Fibroblast of upper back skin (primary cell): ENCODE measurements around the gene LGALS7.

Source experiments
- DNase-seq: peaks from one replicate; pipeline ENCODE4 v3.0.0-alpha.2; 2013

LGALS7 gene

GRCh38 chr19:38737921-38738737 lies 35.2 kb downstream of the LGALS7 start:
- no peak for DNase-seq

- no peak for DNase-seq
Measured at GRCh38 chr19:38737281-38737865, 35.9 kb downstream of the LGALS7 start.

- peak; percentile 40 for DNase-seq
Measured at GRCh38 chr19:38736413-38737280, 36.7 kb downstream of the LGALS7 start.

GRCh38 chr19:38736036-38736412 lies 37.3 kb downstream of the LGALS7 start:
- DNase-seq, result no peak

GRCh38 chr19:38735257-38735686 lies 38.0 kb downstream of the LGALS7 start:
- DNase-seq, result no peak

- DNase-seq, result peak; percentile 34
Measured at GRCh38 chr19:38734426-38735256, 38.7 kb downstream of the LGALS7 start.

- DNase-seq, result no peak
Measured at GRCh38 chr19:38734176-38734425, 39.2 kb downstream of the LGALS7 start.

- peak; percentile 12 for DNase-seq
Measured at GRCh38 chr19:38733493-38734175, 39.7 kb downstream of the LGALS7 start.

- DNase-seq, result no peak
Measured at GRCh38 chr19:38733241-38733492, 40.1 kb downstream of the LGALS7 start.

- DNase-seq, result no peak
Measured at GRCh38 chr19:38731654-38732301, 41.5 kb downstream of the LGALS7 start.

- no peak for DNase-seq
Measured at GRCh38 chr19:38730731-38731589, 42.4 kb downstream of the LGALS7 start.

GRCh38 chr19:38730470-38730730 lies 42.9 kb downstream of the LGALS7 start:
- DNase-seq, result no peak

GRCh38 chr19:38729653-38730469 lies 43.5 kb downstream of the LGALS7 start:
- DNase-seq, result peak; percentile 50

- DNase-seq, result no peak
Measured at GRCh38 chr19:38728752-38729541, 44.4 kb downstream of the LGALS7 start.

GRCh38 chr19:38727868-38728660 lies 45.3 kb downstream of the LGALS7 start:
- no peak for DNase-seq

- no peak for DNase-seq
Measured at GRCh38 chr19:38727306-38727867, 45.9 kb downstream of the LGALS7 start.

- DNase-seq, result no peak
Measured at GRCh38 chr19:38726761-38727301, 46.5 kb downstream of the LGALS7 start.

- no peak for DNase-seq
Measured at GRCh38 chr19:38726284-38726673, 47.0 kb downstream of the LGALS7 start.
